Measurements from ENCODE around the gene CIROP.

GRCh38 chr14:23080474-23080873 is 24.3 kb downstream of the CIROP start:
- no peak for TF ChIP-seq CTCF (IDR thresholded peaks at IDR 0.05)
- TF ChIP-seq POLR2AphosphoS5 (IDR thresholded peaks at IDR 0.05) = no peak

Data from upper lobe of left lung (tissue), 4 donors.